Left ventricle myocardium superior (tissue), 1 donor: ENCODE data around the gene AP3B1. TPM values are rescaled to one million over a fixed set of nuclear protein-coding genes. Genes with fewer than 3 reads are reported as not detected.
"Not testable (repeated sequence)": the region's sequence is repeated elsewhere in the genome, so short reads cannot be mapped to it uniquely, and the experiment has no call there.

Source experiments
- ATAC-seq: fragments of 200-7000 bp; cut with Tn5 transposase; one replicate; pipeline ENCODE4 v1.9.1; 2020; ENCODE audit warnings: mild to moderate bottlenecking, moderate library complexity
- DNase-seq: peaks from one replicate; pipeline ENCODE4 v3.0.0-alpha.2; 2020
- intact Hi-C: fragments of 100-400 bp; cut with micrococcal nuclease; formaldehyde crosslinking; loops from one replicate; pipeline ENCODE4 v1.11.0; 2022
- total RNA-seq: library from RNA; stranded (reverse); fragmentation: NEBNext Ultra II Directional; extraction: Animal tissue kit (Norgen Biotek cat#: 25700); gene quantifications from one replicate; pipeline ENCODE4 v1.2.1, GENCODE V29; 2021
- donor health status: DM: no; HTN: yes; CAD: no; lungs with severe emphysema.

The AP3B1 gene
- total RNA-seq, 1 donor from 2014 or later, result 25.5 TPM

DNA sequence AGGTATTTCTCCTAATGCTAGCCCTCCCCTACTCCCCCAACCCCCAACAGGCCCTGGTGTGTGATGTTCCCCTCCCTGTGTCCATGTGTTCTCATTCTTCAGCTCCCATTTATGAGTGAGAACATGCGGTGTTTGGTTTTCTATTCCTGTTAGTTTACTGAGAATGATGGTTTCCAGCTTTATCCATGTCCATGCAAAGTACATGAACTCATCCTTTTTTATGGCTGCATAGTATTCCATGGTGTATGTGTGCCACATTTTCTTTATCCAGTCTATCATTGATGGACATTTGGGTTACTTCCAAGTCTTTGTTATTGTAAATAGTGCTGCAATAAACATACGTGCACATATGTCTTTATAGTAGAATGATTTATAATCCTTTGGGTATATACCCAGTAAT, 247.7 kb downstream of the AP3B1 start:
- intact Hi-C loops, result not testable (repeated sequence)

DNA sequence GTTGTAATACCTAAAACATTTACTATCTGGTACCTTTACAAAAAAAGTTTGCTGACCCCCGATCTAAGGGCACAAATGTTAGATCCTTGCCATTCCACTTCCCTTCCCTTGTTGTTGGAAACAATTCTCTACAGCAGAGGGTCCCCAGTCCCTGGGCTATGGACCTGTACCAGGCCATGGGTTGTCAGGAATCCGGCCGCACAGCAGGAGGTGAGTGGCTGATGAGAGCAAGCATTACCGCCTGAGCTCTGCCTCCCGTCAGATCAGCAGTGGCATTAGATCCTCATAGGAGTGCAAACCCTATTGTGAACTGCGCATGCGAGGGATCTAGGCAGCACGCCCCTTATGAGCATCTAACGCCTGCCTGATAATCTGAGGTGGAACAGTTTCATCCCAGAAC, 248.5 kb downstream of the AP3B1 start:
- intact Hi-C loops, result no loop called here

More for the DNA sequence above, 247.7 kb downstream of the AP3B1 start:
- ATAC-seq, DNase-seq: not testable (repeated sequence)

DNA sequence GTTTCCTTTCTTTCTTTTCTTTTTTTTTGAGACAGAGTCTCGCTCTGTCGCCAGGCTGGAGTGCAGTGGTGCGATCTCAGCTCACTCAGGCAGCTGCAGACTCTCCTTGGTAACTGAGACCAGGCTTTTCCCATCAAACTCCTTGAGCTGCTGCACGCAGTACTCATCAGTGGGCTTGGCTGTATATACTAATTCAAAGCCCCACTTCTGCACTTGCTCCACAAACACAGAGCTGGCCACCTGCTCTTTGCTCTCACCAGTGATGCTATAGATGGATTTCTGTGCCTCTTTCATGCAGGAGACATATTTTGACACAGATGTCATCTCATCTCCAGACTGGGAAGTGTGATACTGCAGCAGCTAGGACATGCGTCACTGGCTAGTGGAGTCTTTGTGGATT, 252.7 kb downstream of the AP3B1 start:
- intact Hi-C loops, result no loop called here
- no peak for ATAC-seq
- no peak for DNase-seq

More for the DNA sequence above, 248.5 kb downstream of the AP3B1 start:
- ATAC-seq (no peak), DNase-seq (no peak)

DNA sequence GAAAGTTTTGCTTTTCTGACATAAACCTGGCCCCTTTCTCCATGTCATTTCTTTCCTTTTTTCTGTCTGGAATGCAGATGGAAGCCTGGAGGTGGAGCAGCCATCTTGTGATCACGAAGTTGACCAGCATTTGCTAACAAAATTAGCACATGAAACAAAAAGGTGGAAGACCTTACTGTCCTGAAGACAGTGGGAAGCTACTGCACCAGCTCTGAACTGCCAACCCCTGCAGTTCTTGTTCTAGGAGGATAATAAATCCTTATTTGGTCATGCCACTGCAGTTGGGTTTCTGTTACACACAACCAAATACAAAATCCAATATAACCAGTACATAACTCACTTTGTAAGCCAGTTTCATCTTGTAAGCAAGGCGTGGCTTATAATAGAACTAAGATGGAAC, 269.0 kb downstream of the AP3B1 start:
- ATAC-seq (no peak), DNase-seq (no peak)
- intact Hi-C loops, result no loop called here

DNA sequence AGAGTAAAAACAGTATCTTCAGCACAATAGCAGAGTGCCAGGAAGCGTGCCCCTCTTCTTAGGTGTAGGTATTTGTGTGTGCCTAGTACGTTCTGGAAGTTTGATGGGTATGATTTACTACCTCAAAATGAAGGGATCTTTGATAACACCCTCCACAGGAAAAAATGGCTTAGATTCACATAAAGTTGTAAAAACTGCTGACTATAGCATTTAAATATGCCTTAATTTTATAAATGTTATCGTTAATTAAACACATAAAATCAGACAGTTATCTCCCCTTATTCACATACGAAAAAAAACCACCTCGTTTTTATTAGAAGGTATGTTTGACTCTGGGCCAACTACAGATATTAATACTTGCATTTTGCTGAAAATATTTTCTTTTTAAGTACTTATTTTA, 274.8 kb downstream of the AP3B1 start:
- intact Hi-C loops, result no loop called here
- no peak for ATAC-seq

DNA sequence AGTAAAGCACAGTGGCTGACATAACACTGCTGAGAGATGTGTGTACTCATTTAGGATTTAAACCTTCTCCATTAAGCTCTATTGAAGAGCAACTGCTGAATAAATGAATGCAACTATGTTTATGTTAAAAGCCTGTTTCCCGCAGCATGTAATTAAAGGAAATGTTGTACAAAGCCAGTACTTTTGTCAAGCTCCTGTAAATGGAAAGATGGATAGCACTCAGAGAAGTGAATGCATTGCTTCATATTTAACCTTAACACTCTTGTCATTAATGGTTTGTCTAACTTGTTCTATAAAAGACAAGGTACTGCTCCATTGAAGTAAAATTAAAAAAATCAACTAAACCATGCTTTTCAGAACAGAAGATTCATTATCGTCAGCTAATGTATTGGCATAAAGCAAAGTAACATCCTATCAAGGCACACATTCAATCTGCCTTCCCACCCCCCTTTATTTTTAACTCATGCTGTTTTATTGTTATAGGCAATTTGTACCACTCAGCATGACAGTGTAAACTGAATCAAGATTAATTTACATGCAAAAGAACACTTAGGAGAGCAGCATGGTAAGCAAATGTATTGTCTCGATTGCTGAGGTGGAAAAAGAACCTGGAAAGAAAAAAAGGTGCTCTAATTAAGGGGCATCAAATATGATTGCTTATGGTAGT, 277.5 kb downstream of the AP3B1 start:
- intact Hi-C loops, result no loop called here
- DNase-seq (no peak), ATAC-seq (no peak)

More for the DNA sequence above, 274.8 kb downstream of the AP3B1 start:
- DNase-seq, result no peak

DNA sequence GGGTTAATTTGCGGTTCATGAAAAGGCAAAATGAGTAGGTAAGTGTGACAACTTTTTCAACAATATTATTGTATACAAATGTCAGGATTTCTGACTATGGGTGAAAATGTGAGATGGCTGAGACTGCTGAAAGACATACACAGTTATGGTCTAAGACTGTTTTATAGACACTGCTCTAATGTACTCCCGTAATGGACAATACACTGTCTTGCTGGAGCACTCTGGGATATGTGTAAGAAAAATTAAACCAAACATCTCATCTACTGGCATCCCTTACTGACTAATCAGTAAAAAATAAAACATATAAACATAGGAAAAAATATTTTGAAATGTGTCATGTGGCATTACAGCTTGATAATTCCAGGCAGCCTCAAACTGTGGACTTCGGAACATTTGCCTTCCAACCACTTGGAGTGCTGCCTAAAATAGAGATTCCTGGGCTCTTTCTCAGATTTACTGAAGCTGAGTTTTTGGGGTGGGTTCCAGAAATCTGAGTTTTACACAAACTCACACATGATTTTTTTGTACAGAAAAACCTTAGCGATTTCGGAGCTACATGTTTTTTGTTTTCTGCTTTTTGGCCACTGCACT, 284.5 kb downstream of the AP3B1 start:
- DNase-seq (no peak), ATAC-seq (peak; percentile 26)
- intact Hi-C loops, result loop anchor here (10.0 kb wide), 1 partner anchor 445 kb away; no protein-coding TSS in a partner anchor

DNA sequence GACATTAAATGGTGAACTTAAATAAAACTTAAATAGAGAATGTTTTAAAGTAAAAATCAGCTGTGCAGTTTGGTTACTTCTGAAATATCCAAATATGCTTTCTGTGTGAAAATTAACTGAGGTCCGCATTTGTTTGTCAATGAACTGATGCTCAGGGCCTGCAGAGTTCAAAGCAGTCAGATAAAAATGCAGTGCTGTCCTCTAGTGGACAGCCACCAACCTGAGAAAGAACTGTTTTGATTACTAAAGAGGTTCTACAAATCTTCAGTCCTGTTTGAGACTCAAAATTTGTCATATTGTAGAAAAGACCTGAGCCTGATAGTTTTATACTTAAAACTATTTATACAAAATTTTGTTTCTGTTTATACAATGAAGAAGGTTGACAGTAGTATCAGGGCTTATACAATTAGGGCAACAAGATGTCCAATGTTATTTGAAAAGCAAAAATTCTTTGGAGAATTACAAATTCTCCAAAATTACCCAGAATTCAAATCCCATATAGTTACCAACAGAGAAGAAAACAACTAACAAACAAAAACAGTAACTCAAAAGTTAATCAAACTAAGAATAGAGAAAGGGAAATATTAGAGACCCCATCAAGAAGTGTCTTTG, 286.0 kb downstream of the AP3B1 start:
- intact Hi-C loops, result loop anchor here (10.0 kb wide), 1 partner anchor 444 kb away; no protein-coding TSS in a partner anchor
- no peak for ATAC-seq
- DNase-seq, result no peak

DNA sequence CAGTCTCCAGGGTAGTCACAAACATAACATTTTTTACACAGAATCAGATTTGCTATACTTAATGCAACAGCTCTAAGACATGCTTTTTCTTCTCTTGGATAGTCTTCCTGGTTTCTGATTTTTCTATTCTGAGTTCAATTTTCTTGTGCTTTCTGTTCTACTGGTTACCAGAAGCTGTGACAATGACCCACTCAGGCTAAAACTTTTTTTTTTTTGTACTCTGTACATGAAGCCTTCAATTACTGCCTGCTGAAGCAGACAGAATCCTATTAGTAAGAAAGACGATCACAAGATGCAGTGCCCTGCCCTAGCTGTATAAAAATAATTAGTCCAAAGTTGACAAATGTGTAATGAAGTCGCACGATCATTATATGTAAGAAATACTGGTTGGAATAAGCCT, 287.3 kb downstream of the AP3B1 start:
- intact Hi-C loops, result loop anchor here (10.0 kb wide), 1 partner anchor 442 kb away; no protein-coding TSS in a partner anchor
- no peak for DNase-seq
- ATAC-seq, result no peak

DNA sequence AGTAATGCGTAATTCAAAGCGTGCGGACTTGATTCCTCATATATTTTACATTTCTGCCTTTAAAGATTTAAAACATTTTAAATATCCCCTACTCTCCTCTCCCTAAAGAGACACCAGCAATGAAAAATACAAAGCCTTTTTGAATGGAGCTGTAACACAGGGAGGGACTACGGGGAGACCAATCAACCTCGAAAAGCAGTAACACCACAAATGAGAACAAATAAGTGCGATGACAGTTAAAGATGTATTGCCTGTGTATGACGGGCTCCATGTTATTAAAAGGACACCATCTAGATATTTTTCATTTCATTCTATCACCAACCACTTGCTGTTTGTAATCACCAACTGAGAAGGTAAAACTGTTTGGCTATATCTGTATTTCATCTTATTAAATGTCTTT, 288.0 kb downstream of the AP3B1 start:
- intact Hi-C loops, result loop anchor here (10.0 kb wide), 1 partner anchor 442 kb away; no protein-coding TSS in a partner anchor
- no peak for DNase-seq

DNA sequence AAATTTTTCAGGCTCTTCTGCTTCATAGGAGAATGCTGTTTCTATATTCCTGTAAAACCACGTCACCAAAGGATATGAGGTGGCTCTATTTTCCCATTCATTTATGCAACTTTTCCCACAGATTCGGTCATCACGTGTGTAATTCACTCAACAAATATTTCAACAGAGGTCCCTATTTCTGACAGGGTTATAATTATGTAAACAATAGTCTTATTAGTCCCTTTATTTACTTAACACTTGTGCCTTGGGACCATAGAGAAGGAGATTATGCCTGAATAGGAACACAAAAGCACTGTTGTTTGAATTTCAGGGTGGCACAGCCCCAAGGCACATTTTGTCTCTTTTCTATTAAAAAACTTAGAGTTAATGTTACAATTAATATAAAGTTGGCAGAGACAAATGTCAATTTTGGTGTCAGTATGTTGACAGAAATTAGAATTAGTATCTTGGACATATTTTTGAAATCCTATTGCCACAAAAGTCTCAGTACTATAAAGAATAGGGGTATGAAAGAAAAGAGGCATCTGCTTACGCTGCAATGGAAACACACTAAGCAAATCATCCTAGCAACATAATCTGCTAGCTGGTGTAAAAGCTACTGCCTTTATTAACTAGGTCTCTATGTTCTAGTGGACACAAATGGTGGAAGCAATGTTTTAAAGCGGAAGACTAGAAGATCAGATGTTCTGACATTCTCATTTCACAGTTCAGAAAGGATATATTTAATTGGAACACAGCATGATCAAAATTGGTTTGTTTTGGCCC, 289.3 kb downstream of the AP3B1 start:
- ATAC-seq, result no peak
- intact Hi-C loops, result loop anchor here (10.0 kb wide), 1 partner anchor 440 kb away; no protein-coding TSS in a partner anchor
- no peak for DNase-seq

More for the DNA sequence above, 288.0 kb downstream of the AP3B1 start:
- ATAC-seq, result no peak

DNA sequence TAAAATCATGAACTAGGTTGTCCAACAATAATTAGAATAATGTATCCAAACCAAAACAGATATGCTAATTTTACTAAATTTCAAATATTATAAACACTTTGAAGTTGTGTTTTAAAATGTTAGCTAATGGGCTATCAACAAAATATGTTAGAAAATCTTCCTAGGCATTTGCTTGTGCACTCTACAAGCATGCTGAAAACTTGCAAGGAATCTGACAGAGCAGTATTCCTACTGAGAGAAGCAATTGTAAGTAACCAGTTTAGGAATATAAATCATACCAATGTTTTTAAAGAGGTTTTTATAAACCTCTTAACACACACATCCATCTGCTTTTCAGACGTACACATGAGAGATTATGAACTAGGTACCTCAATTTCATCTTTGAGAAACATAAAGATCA, 289.9 kb downstream of the AP3B1 start:
- intact Hi-C loops, result loop anchor here (10.0 kb wide), 1 partner anchor 440 kb away; no protein-coding TSS in a partner anchor
- no peak for ATAC-seq
- no peak for DNase-seq

DNA sequence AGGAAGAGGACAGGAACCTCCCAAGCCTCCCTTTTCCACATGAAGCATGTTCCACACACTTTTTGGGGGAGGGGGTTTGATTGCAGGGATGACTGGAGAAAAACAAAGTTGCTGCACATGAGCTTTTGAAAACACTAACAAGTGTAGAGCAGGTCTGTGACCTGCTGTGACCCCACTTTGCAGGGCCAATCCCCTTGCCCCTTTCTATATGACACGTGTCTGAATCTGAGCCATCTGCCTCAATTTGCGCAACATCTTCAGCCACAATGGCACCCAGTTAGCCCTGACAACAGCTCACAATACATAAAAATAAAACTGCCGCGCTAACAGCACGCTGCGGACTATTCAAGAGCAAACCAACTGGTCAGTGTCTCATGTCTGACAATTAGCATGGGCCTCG, 290.6 kb downstream of the AP3B1 start:
- intact Hi-C loops, result loop anchor here (10.0 kb wide), 1 partner anchor 439 kb away; no protein-coding TSS in a partner anchor
- ATAC-seq, result no peak
- no peak for DNase-seq

DNA sequence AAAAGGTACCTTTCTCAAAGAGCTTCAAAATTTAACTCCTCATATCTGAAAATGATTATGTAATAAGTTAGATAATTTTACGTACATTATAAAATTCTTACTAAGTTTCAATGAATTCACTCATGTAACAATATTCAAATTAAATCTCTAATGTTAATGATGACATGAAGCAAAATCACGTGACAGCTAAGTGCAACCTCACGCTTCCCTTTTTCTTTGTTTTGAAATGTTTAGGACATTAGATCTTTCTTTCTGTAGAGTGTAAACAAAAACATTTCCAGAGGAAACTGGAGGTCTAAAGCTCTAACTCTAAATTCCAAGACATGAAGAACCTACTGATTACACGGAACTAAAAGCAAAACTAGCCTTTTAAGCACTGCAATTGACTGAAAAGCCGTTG, 291.0 kb downstream of the AP3B1 start:
- intact Hi-C loops, result loop anchor here (10.0 kb wide), 1 partner anchor 439 kb away; no protein-coding TSS in a partner anchor
- ATAC-seq, result no peak
- no peak for DNase-seq

DNA sequence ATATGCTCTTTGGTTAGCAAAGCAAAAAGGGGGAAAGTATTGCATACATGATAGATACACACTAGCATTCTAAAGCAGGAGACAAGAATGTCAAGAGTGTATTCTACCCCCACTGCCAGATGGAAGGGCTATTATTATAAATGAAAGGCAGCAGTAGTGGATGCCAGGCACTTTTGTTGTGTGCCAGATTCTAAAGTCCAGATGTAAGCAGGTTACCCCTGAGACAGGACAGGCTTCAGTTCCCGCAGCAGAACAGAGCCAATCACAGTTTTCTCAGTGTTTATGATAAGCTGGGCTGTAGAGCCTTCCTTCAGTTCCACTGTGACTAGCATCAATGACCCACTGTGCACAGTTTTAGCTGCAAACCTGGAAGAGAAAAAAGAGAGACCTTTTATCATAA, 291.8 kb downstream of the AP3B1 start:
- ATAC-seq (peak; percentile 91), DNase-seq (no peak)
- intact Hi-C loops, result loop anchor here (10.0 kb wide), 1 partner anchor 438 kb away; no protein-coding TSS in a partner anchor

DNA sequence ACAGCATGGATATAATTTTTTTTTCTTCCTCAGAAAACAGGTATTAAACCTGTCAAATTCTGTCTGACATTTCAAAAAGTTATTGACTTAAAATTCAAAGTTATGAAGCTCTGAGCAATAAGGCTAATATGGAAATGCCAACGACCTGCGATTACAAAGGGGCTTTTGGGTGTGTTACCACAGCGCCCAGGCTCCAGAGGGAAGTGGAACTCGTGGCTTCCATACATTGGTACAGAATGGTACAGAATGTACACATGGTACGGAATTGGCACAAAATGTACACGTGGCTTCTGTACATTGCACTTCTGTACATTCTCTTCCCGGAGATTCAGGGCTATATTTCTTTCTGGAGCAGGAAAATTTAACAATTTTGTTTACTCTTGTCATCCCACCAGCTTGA, 293.3 kb downstream of the AP3B1 start:
- DNase-seq (no peak), ATAC-seq (no peak)
- intact Hi-C loops, result loop anchor here (10.0 kb wide), 1 partner anchor 436 kb away; no protein-coding TSS in a partner anchor

DNA sequence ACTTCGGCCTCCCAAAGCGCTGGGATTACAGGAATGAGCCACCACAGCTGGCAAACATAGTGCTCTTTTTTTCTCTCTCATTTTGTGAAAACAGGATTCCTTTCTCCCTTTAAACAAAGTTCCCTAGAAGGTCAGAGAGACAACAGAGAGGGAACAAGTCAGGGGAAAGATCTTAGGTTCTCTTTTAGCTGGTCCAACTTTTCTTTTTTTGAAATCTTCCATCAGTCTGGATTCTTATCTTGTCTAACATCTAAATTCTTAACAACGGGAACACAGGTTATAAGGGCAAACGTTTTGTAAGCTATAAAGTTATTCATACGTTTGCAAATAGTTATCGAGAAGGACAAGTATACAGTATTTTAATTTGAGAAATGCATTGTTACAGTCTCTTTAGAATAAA, 294.3 kb downstream of the AP3B1 start:
- DNase-seq (no peak), ATAC-seq (no peak)

DNA sequence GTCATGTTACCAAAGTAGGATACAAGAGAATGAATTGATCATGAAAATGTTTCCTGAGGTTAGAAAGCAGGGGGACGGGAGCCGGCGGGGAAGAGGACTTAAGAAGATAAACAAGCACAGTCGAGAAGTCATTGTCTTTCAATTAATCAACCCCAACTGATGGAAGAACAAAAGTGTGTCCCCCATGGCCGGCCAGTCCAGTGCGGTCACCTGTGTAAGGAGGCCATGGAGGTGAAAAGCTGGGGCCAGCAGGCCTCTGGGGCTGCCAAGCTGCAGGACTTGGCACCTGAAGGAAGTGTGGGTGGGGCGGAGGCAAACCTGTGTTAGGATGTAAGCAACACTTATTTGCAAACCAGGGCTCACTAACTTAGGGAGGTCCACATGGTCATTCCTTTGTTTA, 295.1 kb downstream of the AP3B1 start:
- DNase-seq, result no peak
- no peak for ATAC-seq
- intact Hi-C loops, result no loop called here

More for the DNA sequence above, 294.3 kb downstream of the AP3B1 start:
- intact Hi-C loops, result loop anchor here (10.0 kb wide), 1 partner anchor 435 kb away; no protein-coding TSS in a partner anchor

DNA sequence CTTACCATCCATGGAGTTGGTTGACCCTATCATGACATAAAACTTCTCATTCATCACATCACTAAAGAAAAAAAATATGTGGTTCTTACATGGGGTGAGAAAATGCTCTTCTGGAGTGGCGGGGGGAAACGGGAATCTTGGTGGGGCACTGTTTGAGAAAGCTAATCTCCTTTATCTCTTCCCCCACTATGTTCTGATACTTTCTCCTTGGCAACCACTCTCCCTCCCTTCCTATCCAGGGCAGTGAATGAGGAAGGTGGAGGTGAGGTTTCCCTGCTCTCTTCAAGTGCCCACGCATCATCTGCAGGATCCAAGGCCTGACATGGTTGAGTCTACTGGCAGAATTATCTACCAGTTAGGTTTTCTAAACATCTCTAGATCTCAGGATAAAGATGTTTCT, 297.6 kb downstream of the AP3B1 start:
- ATAC-seq (no peak), DNase-seq (no peak)
- intact Hi-C loops, result no loop called here
